Osteocyte (in vitro differentiated cells): ENCODE data around the gene PLXNB3. TPM values are rescaled to one million over a fixed set of nuclear protein-coding genes. Genes with fewer than 3 reads are reported as not detected.

Source experiments
- DNase-seq: peaks from one replicate; pipeline ENCODE4 v3.0.0; 2021; ENCODE audit warnings: mixed read lengths; ENCODE audit not compliant: unreplicated experiment; ENCODE audit errors: extremely low spot score
- H3K27ac Mint-ChIP-seq: one replicate; pipeline ENCODE4 v1.8.0; 2021; ENCODE audit warnings: mild to moderate bottlenecking, mixed read lengths; ENCODE audit not compliant: unreplicated experiment
- H3K27me3 Mint-ChIP-seq: one replicate; pipeline ENCODE4 v1.8.0; 2021; ENCODE audit warnings: mixed read lengths; ENCODE audit not compliant: unreplicated experiment
- H3K36me3 Mint-ChIP-seq: one replicate; pipeline ENCODE4 v1.8.0; 2021; ENCODE audit warnings: mixed read lengths; ENCODE audit not compliant: unreplicated experiment
- H3K4me1 Mint-ChIP-seq: one replicate; pipeline ENCODE4 v1.8.0; 2021; ENCODE audit warnings: mixed read lengths; ENCODE audit not compliant: unreplicated experiment
- H3K4me3 Mint-ChIP-seq: one replicate; pipeline ENCODE4 v1.8.0; 2021; ENCODE audit warnings: mild to moderate bottlenecking, moderate library complexity, mixed read lengths; ENCODE audit not compliant: unreplicated experiment
- H3K9me3 Mint-ChIP-seq: one replicate; pipeline ENCODE4 v1.8.0; 2021; ENCODE audit warnings: mixed read lengths; ENCODE audit not compliant: unreplicated experiment
- total RNA-seq: library from RNA; stranded (reverse); gene quantifications from 2 replicates; pipeline ENCODE4 v1.2.1, GENCODE V29; 2021
- TF ChIP-seq, protein P1 (sequence below): fragments of 200-600 bp; sonication (generic); IDR thresholded peaks from 2 replicates; pipeline ENCODE4 v1.5.0; 2021; ENCODE audit warnings: antibody characterized with exemption, mild to moderate bottlenecking, moderate library complexity

Gene PLXNB3
- total RNA-seq, 1 donor from 2014 or later: 8.7 TPM

GRCh38 chrX:153784325-153784967 lies 20.4 kb downstream of the PLXNB3 start:
- H3K4me3 Mint-ChIP-seq: no peak overlapping the region
- no peak overlapping the region for H3K27ac Mint-ChIP-seq
- no peak for DNase-seq
- H3K27me3 Mint-ChIP-seq: no peaks in the 10 kb centered on the region
- no peaks in the 10 kb centered on the region for H3K9me3 Mint-ChIP-seq
- TF ChIP-seq, protein P1, sequence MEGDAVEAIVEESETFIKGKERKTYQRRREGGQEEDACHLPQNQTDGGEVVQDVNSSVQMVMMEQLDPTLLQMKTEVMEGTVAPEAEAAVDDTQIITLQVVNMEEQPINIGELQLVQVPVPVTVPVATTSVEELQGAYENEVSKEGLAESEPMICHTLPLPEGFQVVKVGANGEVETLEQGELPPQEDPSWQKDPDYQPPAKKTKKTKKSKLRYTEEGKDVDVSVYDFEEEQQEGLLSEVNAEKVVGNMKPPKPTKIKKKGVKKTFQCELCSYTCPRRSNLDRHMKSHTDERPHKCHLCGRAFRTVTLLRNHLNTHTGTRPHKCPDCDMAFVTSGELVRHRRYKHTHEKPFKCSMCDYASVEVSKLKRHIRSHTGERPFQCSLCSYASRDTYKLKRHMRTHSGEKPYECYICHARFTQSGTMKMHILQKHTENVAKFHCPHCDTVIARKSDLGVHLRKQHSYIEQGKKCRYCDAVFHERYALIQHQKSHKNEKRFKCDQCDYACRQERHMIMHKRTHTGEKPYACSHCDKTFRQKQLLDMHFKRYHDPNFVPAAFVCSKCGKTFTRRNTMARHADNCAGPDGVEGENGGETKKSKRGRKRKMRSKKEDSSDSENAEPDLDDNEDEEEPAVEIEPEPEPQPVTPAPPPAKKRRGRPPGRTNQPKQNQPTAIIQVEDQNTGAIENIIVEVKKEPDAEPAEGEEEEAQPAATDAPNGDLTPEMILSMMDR: no peak
- H3K36me3 Mint-ChIP-seq: peaks cover 2% of the 10 kb centered on the region
- peaks cover 4% of the 10 kb centered on the region for H3K4me1 Mint-ChIP-seq

DNA sequence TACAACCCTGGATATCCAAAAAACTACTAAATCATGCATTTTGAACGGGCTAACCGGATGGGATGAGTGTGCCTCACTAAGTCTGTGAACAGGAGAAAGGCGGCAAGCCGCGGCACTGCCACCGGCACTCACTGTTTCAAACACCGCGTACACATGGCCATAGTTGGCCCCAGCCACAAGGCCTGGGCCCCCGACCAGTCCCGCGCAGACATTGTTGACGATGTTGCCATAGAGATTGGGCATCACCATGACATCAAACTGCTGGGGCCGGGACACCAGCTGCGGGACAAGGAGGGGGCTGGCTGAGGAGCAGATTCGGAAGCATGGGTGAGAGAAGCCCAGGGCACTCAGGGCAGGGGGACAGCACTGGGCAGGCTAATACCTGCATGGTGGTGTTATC lies 22.6 kb downstream of the PLXNB3 start:
- Mint-ChIP-seq H3K27me3 (no peaks in the 10 kb centered on the region), H3K4me3 (no peak overlapping the region)
- TF ChIP-seq, protein P1: no peak

DNA sequence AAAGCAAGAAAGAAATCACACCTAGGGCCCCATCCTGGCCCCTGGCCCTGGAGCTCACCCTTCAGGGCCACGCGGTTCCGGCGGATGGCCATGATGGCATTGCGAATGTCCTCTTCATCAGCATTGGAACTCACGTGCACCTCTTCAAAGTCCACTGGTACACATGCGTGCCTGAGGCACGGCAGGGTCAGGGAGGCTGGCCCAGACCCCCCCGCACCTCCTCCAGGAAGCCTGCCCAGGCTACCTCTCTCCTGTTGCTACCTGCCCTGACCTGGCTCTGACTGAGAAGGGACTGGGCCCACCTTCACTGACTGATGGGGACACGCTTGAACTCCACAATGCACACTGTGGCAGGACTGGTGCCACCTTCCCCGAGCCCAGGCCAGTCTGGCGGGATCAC lies 25.6 kb downstream of the PLXNB3 start:
- Mint-ChIP-seq H3K4me1 (peaks cover 5% of the 10 kb centered on the region), H3K27me3 (no peaks in the 10 kb centered on the region), H3K27ac (no peak overlapping the region), H3K9me3 (no peaks in the 10 kb centered on the region), H3K4me3 (no peak overlapping the region), H3K36me3 (peaks cover 6% of the 10 kb centered on the region)
- TF ChIP-seq, protein P1: no peak
- no peak for DNase-seq

More for the DNA sequence above, 22.6 kb downstream of the PLXNB3 start:
- Mint-ChIP-seq H3K27ac (no peak overlapping the region), H3K36me3 (peaks cover 6% of the 10 kb centered on the region), H3K9me3 (no peaks in the 10 kb centered on the region), H3K4me1 (no peaks in the 10 kb centered on the region)
- no peak for DNase-seq

DNA sequence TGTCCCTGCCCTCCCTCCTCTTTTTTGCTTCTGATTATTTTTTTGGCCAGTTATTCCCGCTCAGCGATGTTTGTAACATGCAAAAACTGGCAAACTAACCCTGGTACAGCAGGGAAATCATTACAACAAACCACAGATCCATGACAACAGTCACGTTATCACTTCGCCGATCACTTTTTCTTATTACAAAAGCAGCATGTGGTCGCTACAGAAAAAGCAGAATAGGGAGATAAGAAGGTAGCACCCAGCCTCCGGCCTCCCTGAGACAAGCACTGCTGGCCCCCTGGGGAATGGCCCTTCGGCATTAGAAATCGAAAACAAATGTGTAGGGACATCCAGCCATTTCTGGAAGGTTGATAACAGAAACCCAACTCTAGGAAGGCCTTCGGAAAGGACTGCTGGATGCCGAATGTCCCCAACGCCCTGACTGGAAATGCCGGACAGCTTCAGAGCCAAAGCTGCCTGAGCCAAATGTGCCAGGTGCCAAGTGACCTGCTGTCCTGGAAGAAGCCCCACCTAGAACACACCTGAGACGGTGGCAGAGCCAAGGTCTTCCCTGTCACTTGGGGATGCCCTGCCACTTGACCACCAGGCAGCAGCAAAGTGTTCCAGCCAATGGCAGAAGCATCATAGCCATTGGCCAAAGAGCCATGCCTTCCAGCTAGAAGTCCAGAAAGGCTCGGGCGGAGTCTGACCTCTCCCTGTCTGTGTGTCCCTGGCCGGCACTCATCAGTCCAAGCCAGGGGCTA lies 27.2 kb downstream of the PLXNB3 start:
- H3K4me3 Mint-ChIP-seq: no peak overlapping the region
- TF ChIP-seq, protein P1: no peak
- no peak overlapping the region for H3K27ac Mint-ChIP-seq
- no peak for DNase-seq
- H3K36me3 Mint-ChIP-seq: peaks cover 6% of the 10 kb centered on the region
- no peaks in the 10 kb centered on the region for H3K9me3 Mint-ChIP-seq
- H3K4me1 Mint-ChIP-seq: peaks cover 12% of the 10 kb centered on the region
- H3K27me3 Mint-ChIP-seq: no peaks in the 10 kb centered on the region

DNA sequence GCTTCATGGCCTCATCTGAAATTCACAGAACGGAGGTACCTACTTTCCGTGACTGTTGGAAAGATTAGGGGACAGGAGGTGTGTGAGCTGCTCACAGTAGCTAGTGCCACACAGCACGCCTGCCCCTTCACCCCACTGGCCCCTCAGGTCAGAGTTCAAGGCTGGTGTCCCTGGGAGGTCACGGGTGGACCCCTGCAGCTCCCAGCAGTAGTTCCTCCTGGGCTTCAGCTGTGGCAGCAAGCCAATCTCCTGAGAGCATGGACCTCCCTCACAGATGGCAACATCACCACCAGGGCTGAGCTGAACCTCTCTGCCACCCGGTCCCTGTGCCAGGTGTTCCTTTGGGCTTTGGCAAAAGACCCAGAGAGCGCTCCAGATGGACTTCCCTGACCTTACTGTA lies 28.3 kb downstream of the PLXNB3 start:
- Mint-ChIP-seq H3K9me3 (no peaks in the 10 kb centered on the region), H3K27ac (no peak overlapping the region)

More for the DNA sequence above, 28.3 kb downstream of the PLXNB3 start:
- peaks cover 6% of the 10 kb centered on the region for H3K36me3 Mint-ChIP-seq
- H3K27me3 Mint-ChIP-seq: no peaks in the 10 kb centered on the region
- TF ChIP-seq, protein P1: no peak
- H3K4me3 Mint-ChIP-seq: no peak overlapping the region
- DNase-seq: no peak
- peaks cover 13% of the 10 kb centered on the region for H3K4me1 Mint-ChIP-seq
